Left lung (tissue), 10 donors: Measurements from ENCODE around the gene EHD4. TPM values are rescaled to one million over a fixed set of nuclear protein-coding genes. Genes with fewer than 3 reads are reported as not detected.
A peak's percentile ranks its signal among the peaks of the same experiment; 100 is the strongest.

ENCODE experiments used
- ATAC-seq: fragments of 200-7000 bp; cut with Tn5 transposase; one replicate; pipeline ENCODE4 v1.9.1; 2020; ENCODE audit warnings: moderate library complexity
- DNase-seq, 4 donors: peaks; one replicate each; pipeline ENCODE4 v3.0.0-alpha.2; 2013 to 2020
- H3K27ac ChIP-seq, 2 donors: fragments of 200-600 bp; sonication (generic) in 1 of 2; one replicate each; pipeline versions ENCODE4 v1.5.0 to v1.8.0; 2020 to 2021
- H3K27me3 ChIP-seq, 2 donors: fragments of 200-600 bp; sonication (generic) in 1 of 2; one replicate each; pipeline versions ENCODE4 v1.5.0 to v1.8.0; 2020 to 2021
- H3K36me3 ChIP-seq, 2 donors: fragments of 200-600 bp; sonication (generic) in 1 of 2; one replicate each; pipeline versions ENCODE4 v1.5.0 to v1.8.0; 2020 to 2021
- H3K4me1 ChIP-seq, 2 donors: fragments of 200-600 bp; one replicate each; pipeline ENCODE4 v1.8.0; 2021
- H3K4me3 ChIP-seq, 2 donors: fragments of 200-600 bp; sonication (generic) in 1 of 2; one replicate each; pipeline versions ENCODE4 v1.5.0 to v1.8.0; 2020 to 2021; ENCODE audit warnings: mild to moderate bottlenecking in 1 of 2
- H3K9me3 ChIP-seq, 2 donors: fragments of 200-600 bp; sonication (generic) in 1 of 2; one replicate each; pipeline versions ENCODE4 v1.5.0 to v1.8.0; 2020 to 2021
- CTCF ChIP-seq, 2 donors: fragments of 200-600 bp; sonication (generic) in 1 of 2; IDR thresholded peaks; one replicate each; pipeline versions ENCODE4 v1.5.0 to v1.8.0; 2021; ENCODE audit warnings: antibody characterized with exemption in 2 of 2
- intact Hi-C, 2 donors: fragments of 100-400 bp; cut with DNase I; formaldehyde crosslinking; loops; one replicate each; pipeline versions ENCODE4 v1.11.2 to v1.14.2; 2022
- polyA plus RNA-seq, 6 donors: library from polyadenylated mRNA; unstranded; fragments of 120-200 nt; gene quantifications; one replicate each; pipeline ENCODE4 v1.2.1, GENCODE V29; 2013; ENCODE audit not compliant: insufficient read length in 6 of 6
- total RNA-seq, 2 donors: library from RNA; stranded (reverse); fragmentation: NEBNext Ultra II Directional; extraction: Animal tissue kit (Norgen Biotek cat#: 25700); gene quantifications; one replicate each; pipeline ENCODE4 v1.2.1, GENCODE V29; 2021
- donor health status: DM: no; HTN: yes; CAD: no.
- donor health status: DM: no; HTN: no; CAD: no.

EHD4 gene
- total and polyA plus RNA-seq, 8 donors, result 11.7 to 32.6 (median 13.1) TPM

GRCh38 chr15:41887893-41888292 lies 84.5 kb downstream of the EHD4 start:
- ATAC-seq (no peak), DNase-seq (no peak)
- no peaks in the 10 kb centered on the region for H3K27me3 ChIP-seq
- no peak for TF ChIP-seq CTCF (IDR thresholded peaks at IDR 0.05)
- H3K36me3 ChIP-seq, result peaks cover 0 to 11% of the 10 kb centered on the region in 2 donors
- peaks cover 0 to 5% of the 10 kb centered on the region in 2 donors for H3K4me1 ChIP-seq
- intact Hi-C loops, result no loop called here
- no peak overlapping the region for H3K4me3 ChIP-seq
- no peak overlapping the region for H3K27ac ChIP-seq
- no peaks in the 10 kb centered on the region for H3K9me3 ChIP-seq

- DNase-seq (no peak), ATAC-seq (peak; percentile 49)
- H3K36me3 ChIP-seq, result peaks cover 0 to 11% of the 10 kb centered on the region in 2 donors
- peaks cover 2 to 10% of the 10 kb centered on the region in 2 donors for H3K4me1 ChIP-seq
- H3K27ac ChIP-seq, result no peak overlapping the region
- no peak overlapping the region for H3K4me3 ChIP-seq
- intact Hi-C loops, result no loop called here
- H3K27me3 ChIP-seq, result peaks cover 0 to 5% of the 10 kb centered on the region in 2 donors
- H3K9me3 ChIP-seq, result no peaks in the 10 kb centered on the region
- no peak for TF ChIP-seq CTCF (IDR thresholded peaks at IDR 0.05)
These were observed 85.2 kb downstream of the EHD4 start for GRCh38 chr15:41887161-41887560.

GRCh38 chr15:41886741-41887140 lies 85.6 kb downstream of the EHD4 start:
- H3K4me1 ChIP-seq, result peaks cover 7 to 14% of the 10 kb centered on the region in 2 donors
- no peaks in the 10 kb centered on the region for H3K9me3 ChIP-seq
- H3K27me3 ChIP-seq, result peaks cover 0 to 10% of the 10 kb centered on the region in 2 donors
- DNase-seq (no peak), ATAC-seq (no peak)
- TF ChIP-seq CTCF (IDR thresholded peaks at IDR 0.05), result no peak
- intact Hi-C loops, result no loop called here
- H3K36me3 ChIP-seq, result peaks cover 0 to 11% of the 10 kb centered on the region in 2 donors
- H3K4me3 ChIP-seq, result no peak overlapping the region
- no peak overlapping the region for H3K27ac ChIP-seq

GRCh38 chr15:41885841-41886240 lies 86.5 kb downstream of the EHD4 start:
- Histone ChIP-seq H3K27ac (no peak overlapping the region), H3K4me3 (no peak overlapping the region), H3K27me3 (peaks cover 0 to 19% of the 10 kb centered on the region in 2 donors), H3K4me1 (peaks cover 9 to 19% of the 10 kb centered on the region in 2 donors), H3K36me3 (peaks cover 0 to 11% of the 10 kb centered on the region in 2 donors), H3K9me3 (no peaks in the 10 kb centered on the region)
- no peak for ATAC-seq
- intact Hi-C loops, result no loop called here
- TF ChIP-seq CTCF (IDR thresholded peaks at IDR 0.05), result no peak
- DNase-seq, result no peak

GRCh38 chr15:41885321-41885720 lies 87.0 kb downstream of the EHD4 start:
- Histone ChIP-seq H3K4me3 (no peak overlapping the region), H3K27ac (no peak overlapping the region), H3K36me3 (peaks cover 0 to 11% of the 10 kb centered on the region in 2 donors), H3K27me3 (peaks cover 0 to 20% of the 10 kb centered on the region in 2 donors), H3K9me3 (no peaks in the 10 kb centered on the region), H3K4me1 (peaks cover 9 to 19% of the 10 kb centered on the region in 2 donors)
- ATAC-seq, result no peak
- intact Hi-C loops, result no loop called here
- no peak for TF ChIP-seq CTCF (IDR thresholded peaks at IDR 0.05)
- DNase-seq, result no peak
